Ramos (cell line): ENCODE measurements around the gene PIWIL1.

ENCODE experiments used
- in situ Hi-C: fragments of 300-500 bp; cut with MboI; formaldehyde crosslinking; loops from one replicate; pipeline ENCODE4 v1.14.3; 2022; ENCODE audit warnings: low sequenced_read_pairs; ENCODE audit not compliant: unreplicated experiment

PIWIL1 gene

GRCh38 chr12:130367523-130367922 is 29.8 kb downstream of the PIWIL1 start:
- in situ Hi-C loops = no loop called here

- in situ Hi-C loops = no loop called here
Observed at GRCh38 chr12:130369816-130370215, 32.1 kb downstream of the PIWIL1 start.

- in situ Hi-C loops = no loop called here
Observed at GRCh38 chr12:130371296-130371695, 33.6 kb downstream of the PIWIL1 start.

GRCh38 chr12:130372936-130373335 is 35.2 kb downstream of the PIWIL1 start:
- in situ Hi-C loops = no loop called here

- in situ Hi-C loops = no loop called here
Observed at GRCh38 chr12:130374083-130374482, 36.4 kb downstream of the PIWIL1 start.

- in situ Hi-C loops = no loop called here
Observed at GRCh38 chr12:130375296-130376287, 37.9 kb downstream of the PIWIL1 start.

GRCh38 chr12:130382818-130383217 is 45.1 kb downstream of the PIWIL1 start:
- in situ Hi-C loops = no loop called here

- in situ Hi-C loops = no loop called here
Observed at GRCh38 chr12:130384234-130384633, 46.5 kb downstream of the PIWIL1 start.

- in situ Hi-C loops = no loop called here
Observed at GRCh38 chr12:130385193-130385592, 47.5 kb downstream of the PIWIL1 start.

GRCh38 chr12:130391186-130391585 is 53.5 kb downstream of the PIWIL1 start:
- in situ Hi-C loops = no loop called here

GRCh38 chr12:130394906-130395305 is 57.2 kb downstream of the PIWIL1 start:
- in situ Hi-C loops = no loop called here

GRCh38 chr12:130396667-130397066 is 59.0 kb downstream of the PIWIL1 start:
- in situ Hi-C loops = no loop called here

- in situ Hi-C loops = no loop called here
Observed at GRCh38 chr12:130398100-130398848, 60.6 kb downstream of the PIWIL1 start.

- in situ Hi-C loops = no loop called here
Observed at GRCh38 chr12:130401703-130402102, 64.0 kb downstream of the PIWIL1 start.

- in situ Hi-C loops = no loop called here
Observed at GRCh38 chr12:130405332-130405731, 67.6 kb downstream of the PIWIL1 start.

GRCh38 chr12:130412384-130412783 is 74.7 kb downstream of the PIWIL1 start:
- in situ Hi-C loops = no loop called here

GRCh38 chr12:130413909-130414308 is 76.2 kb downstream of the PIWIL1 start:
- in situ Hi-C loops = no loop called here

- in situ Hi-C loops = no loop called here
Observed at GRCh38 chr12:130414381-130414780, 76.7 kb downstream of the PIWIL1 start.

- in situ Hi-C loops = no loop called here
Observed at GRCh38 chr12:130418251-130418650, 80.6 kb downstream of the PIWIL1 start.

- in situ Hi-C loops = no loop called here
Observed at GRCh38 chr12:130419116-130419515, 81.4 kb downstream of the PIWIL1 start.

- in situ Hi-C loops = no loop called here
Observed at GRCh38 chr12:130420071-130420470, 82.4 kb downstream of the PIWIL1 start.
